Urothelium cell line (cell line): ENCODE data around the gene ALS2CL.
"Not testable (repeated sequence)": the region's sequence is repeated elsewhere in the genome, so short reads cannot be mapped to it uniquely, and the experiment has no call there.

Experiments used
- DNase-seq: peaks from one replicate; pipeline ENCODE4 v3.0.0; 2011; ENCODE audit warnings: low spot score, mixed read lengths
- FAIRE-seq: peaks from 2 replicates; lab custom pipeline; 2011; peaks lifted over from hg19 to GRCh38; lab: Jason Lieb, UNC

The ALS2CL gene, protein sequence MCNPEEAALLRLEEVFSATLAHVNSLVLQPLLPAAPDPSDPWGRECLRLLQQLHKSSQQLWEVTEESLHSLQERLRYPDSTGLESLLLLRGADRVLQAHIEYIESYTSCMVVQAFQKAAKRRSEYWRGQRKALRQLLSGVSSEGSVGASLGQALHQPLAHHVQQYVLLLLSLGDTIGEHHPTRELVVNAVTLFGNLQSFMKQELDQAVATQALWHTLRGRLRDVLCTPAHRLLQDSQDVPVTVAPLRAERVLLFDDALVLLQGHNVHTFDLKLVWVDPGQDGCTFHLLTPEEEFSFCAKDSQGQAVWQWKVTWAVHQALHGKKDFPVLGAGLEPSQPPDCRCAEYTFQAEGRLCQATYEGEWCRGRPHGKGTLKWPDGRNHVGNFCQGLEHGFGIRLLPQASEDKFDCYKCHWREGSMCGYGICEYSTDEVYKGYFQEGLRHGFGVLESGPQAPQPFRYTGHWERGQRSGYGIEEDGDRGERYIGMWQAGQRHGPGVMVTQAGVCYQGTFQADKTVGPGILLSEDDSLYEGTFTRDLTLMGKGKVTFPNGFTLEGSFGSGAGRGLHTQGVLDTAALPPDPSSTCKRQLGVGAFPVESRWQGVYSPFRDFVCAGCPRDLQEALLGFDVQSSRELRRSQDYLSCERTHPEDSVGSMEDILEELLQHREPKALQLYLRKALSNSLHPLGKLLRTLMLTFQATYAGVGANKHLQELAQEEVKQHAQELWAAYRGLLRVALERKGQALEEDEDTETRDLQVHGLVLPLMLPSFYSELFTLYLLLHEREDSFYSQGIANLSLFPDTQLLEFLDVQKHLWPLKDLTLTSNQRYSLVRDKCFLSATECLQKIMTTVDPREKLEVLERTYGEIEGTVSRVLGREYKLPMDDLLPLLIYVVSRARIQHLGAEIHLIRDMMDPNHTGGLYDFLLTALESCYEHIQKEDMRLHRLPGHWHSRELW

DNA sequence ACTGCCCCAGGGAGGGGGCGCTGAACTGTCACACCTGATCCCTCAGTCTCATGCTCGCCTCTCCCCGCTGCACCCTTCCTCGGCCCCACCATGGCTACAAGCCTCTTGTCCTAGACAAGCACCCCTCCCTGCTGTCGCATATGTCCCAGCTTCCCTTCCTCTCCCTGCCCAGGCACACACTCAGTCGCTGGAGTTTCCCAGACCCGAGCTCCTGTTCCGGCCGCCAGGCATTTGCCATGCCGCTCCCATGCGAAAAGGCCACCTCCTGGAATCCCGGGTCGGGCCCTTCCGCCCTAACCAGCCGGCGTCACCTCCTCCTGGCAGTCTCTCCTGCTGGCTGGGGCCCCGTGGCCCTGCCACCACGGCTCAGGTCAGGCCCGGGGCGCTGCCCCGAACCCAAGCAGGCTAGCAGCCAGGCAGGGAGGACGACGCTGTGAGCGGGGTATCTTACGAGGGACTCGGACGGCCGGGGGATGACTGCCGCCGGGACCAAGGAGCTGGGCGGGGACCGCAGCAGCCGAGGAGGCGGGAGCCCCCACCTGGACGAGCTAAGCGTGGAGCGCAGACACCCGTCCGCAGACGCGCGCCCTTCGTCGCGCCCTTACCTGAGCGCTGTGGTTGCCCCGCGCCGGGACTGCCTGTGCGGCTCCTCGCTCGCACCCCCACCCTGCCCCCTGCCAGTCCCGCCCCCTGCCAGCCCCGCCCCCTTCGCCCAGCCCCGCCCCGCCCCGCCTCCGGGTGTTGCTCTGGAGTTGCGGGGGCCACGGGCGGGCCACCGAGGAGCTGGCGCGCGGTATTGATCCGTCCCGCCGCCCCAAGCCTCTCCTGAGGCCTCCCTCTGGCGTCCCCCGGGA, at the start of gene ALS2CL:
Gene ALS2CL (minus strand): TSS at position 642 of the 854 bp plus-strand sequence. CDS start 4,239 bp downstream, outside the sequence.
- DNase-seq, result peak; percentile 86
- peak; percentile 9 for FAIRE-seq

DNA sequence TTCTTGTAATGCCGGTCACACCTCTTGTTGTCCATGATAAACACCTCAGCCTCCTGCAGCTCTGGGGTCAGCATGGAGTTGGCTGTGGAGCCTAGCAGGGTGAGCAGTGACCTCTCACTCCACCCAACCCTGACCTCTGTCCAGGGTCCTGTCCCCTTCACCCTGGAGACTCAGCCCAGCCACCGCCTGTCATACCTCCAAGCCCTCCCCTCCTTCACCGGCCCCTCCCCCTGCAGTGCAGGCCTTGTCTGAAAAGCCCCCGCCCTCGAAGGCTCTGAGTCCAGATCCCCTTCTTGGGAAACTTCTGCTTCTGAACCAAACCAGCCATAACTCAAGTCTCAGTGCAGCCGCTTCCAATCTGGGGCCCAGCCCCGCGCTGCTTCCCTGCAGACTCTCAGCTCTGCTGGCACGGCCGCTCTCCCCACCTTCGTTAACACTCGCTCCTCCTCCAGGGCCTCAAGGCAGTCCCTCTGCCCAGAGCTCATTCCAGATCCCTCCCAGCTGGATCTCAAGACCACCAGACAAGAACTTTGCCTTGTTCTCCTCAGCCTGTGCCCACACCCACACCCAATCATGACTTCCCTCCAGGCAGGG, 49.6 kb upstream of the ALS2CL start:
- FAIRE-seq, result no peak
- no peak for DNase-seq

- FAIRE-seq, DNase-seq: not testable (repeated sequence)
Observed at GRCh38 chr3:46739565-46739964, 46.1 kb upstream of the ALS2CL start.

DNA sequence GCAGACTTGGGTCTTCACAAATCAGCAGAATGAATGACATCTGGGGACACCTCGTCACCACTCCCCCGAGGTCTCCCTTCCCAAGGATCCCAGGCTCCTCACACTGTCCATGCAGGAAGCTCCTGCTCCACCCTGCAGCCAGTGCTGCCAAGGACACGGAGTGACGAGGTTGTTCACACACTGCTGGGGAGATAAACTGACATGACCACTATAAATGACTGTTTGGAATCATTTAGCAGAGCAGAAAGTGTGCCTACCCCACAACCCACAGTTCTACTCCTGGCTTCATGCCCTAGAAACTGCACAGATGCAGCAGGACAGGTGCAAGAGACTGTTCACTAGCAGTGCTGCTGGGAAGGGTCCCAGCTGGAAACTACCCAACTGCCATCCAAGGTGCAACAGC, 43.9 kb upstream of the ALS2CL start:
- no peak for DNase-seq
- no peak for FAIRE-seq

- FAIRE-seq (no peak), DNase-seq (no peak)
Observed at GRCh38 chr3:46736006-46736872, 42.8 kb upstream of the ALS2CL start.

DNA sequence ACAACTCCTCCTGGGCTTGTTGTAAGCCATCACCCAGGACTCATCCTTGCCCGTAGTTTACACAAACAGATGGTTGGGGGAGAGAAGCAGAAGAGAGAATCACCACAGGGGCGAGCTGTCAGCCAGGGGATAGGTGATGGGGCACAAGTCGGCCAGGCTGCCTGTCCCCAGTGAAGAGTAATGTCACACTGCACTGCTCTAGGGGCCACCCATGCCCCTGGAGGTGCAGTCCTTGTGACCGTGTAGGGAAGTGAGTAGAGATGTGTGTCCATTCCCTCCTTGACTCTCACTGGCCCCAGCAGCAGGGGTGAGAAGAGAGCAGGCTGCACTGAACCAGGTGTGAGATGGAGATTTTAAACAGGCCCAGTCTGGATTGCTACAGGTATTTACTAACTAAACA, 41.3 kb upstream of the ALS2CL start:
- no peak for DNase-seq
- FAIRE-seq, result no peak

DNA sequence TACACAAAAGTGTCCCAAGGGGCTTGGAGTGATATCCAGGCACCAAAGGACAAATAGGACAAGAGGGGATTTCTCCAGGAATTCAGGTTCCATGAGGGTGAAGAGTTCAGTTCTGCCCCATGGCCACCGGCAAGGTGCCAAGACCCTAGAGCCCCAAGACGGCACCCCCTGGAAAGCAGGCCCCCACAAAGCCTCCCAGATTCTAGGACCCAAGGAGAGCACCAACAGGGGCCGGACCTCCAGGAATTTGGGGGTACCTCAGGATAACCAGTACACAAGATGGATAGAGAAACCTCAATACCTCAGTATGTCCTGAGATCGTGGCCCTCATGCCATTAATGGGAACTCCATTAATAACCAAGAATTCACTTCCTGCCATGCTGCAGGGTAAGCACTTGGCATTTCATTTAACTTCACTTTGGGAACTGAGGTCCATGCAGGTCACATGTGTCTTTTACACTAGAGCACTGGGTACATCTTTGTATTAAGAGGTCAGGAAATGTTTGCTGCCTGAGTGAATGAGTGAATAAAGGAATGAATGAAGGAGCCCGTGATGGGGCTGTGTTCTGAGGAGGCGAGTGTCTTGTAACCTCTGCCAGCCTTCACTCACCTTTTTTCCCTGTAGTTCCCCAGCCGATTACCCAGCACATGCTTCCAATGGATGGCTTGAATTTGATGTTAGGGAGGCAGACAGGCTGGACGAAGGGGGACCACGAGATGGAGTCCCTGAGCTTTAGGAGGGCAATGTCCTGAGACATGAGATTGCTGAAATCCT, 39.7 kb upstream of the ALS2CL start:
- no peak for FAIRE-seq
- DNase-seq, result no peak

DNA sequence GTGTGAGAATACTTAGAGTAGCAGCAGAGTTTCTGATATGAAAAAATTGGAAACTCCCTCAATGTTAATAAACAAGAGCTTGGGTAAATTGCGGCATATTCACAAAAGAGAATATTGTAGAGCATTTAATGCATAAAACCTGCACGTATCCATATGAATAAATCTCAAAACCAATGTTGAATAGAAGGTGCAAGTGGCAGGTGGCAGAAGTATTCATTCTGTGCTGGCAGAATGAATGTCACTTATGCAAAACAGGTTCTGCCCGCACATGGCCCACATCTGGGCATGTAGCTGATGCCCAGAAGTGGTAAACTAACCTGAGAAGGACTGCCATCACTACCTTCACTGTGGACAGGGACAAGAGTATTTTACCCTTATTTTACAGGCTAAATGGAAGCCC, 38.3 kb upstream of the ALS2CL start:
- no peak for FAIRE-seq
- no peak for DNase-seq

GRCh38 chr3:46730819-46731218, 37.3 kb upstream of the ALS2CL start:
- DNase-seq, result no peak
- no peak for FAIRE-seq

- DNase-seq (no peak), FAIRE-seq (no peak)
Observed at GRCh38 chr3:46729038-46729437, 35.6 kb upstream of the ALS2CL start.

GRCh38 chr3:46725621-46726314, 32.3 kb upstream of the ALS2CL start:
- no peak for FAIRE-seq

GRCh38 chr3:46724424-46724823, 30.9 kb upstream of the ALS2CL start:
- FAIRE-seq (no peak), DNase-seq (no peak)

More at GRCh38 chr3:46725621-46726314, 32.3 kb upstream of the ALS2CL start:
- DNase-seq, result no peak

GRCh38 chr3:46722443-46722842, 29.0 kb upstream of the ALS2CL start:
- DNase-seq (no peak), FAIRE-seq (no peak)

GRCh38 chr3:46721009-46721408, 27.5 kb upstream of the ALS2CL start:
- FAIRE-seq (no peak), DNase-seq (no peak)

GRCh38 chr3:46719735-46720271, 26.3 kb upstream of the ALS2CL start:
- DNase-seq, result no peak
- no peak for FAIRE-seq

DNA sequence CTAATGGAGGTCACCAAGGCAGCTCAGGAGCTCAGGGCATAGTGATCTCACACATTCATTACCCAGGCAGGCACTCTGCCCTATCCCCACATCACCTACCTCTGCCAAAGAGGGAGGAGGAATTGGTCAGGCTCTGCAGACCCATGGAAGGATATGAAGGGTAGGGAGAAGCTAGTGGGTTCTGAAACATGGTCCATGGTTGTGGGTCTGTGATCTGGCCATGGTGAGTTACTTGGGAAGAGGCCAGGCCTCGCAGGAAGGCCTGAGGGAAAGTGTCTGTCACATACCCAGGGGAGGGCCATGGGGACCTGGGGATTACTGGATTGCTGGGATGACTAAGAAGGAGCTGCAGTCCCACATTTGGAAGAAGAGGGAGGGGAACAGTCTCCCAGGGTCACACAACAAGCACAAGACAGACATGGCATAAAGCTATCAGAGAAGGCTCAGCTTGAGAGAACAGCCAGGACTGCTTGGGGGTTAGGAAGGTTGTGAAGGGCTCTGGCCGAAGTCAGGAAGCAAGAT, 25.6 kb upstream of the ALS2CL start:
- DNase-seq (no peak), FAIRE-seq (no peak)

DNA sequence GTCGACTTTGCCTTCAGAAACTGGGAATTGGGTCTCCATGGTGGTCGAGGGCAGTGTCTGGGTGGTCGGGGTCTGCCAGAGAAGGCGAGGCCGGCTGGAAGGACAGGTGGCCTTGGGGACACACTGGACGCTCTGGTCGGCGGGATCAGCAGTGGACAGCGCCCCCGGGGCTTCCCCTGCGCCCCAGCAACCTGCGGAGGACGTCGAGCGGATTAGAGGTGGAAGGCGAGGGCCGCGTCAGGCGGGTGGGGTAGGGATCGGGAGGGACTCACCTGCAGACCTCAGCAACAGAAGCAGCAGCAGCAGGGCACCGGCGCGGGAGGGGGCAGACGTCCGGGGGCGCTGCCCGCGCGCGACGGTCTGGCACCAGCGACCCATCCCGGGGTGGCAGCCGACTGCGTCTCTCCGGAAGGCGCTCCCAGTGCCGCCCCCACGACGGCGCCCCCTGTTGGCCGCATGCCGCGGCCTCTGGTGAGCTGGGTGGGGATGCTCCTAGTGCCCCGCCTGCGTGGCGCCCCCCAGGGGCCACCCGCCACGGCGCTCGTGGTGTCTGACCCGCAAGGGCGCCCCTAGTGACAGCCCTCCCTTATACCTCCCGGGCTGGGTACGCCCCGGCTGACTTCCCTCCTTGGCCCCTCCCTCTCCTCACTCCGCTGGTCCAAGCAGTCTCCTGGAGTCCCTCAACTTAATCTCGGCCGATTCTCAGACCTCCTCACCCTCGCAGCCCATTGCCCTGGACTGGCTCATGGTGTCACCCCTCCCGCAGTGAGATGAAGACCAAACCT, 24.2 kb upstream of the ALS2CL start, which contains the start of gene PRSS50:
Gene PRSS50 (minus strand): TSS at position 423 of the 785 bp plus-strand sequence. CDS start 45 bp downstream, at position 378.
- FAIRE-seq (no peak), DNase-seq (peak; percentile 36)
